HFF-Myc (cell line): ENCODE results near the gene INPP4B.
"Not testable (repeated sequence)": the region's sequence is repeated elsewhere in the genome, so short reads cannot be mapped to it uniquely, and the experiment has no call there.

Experiments
- DNase-seq: peaks from one replicate; pipeline ENCODE4 v3.0.0-alpha.2; 2011; ENCODE audit warnings: low read depth; ENCODE audit errors: extremely low read depth
- H3K4me3 ChIP-seq: replicated peaks from 2 replicates; pipeline ENCODE4 v1.5.1; 2011; ENCODE audit warnings: low read depth, mild to moderate bottlenecking, control low read depth, low read length
- TF ChIP-seq, protein P1 (sequence below): IDR thresholded peaks from 2 replicates; pipeline ENCODE4 v1.5.1; 2012; ENCODE audit warnings: mild to moderate bottlenecking, low read depth, low read length, control low read depth; ENCODE audit errors: missing control alignments

Gene INPP4B

GRCh38 chr4:142815834-142816233, 30.3 kb downstream of the INPP4B start:
- H3K4me3 ChIP-seq, result no peak overlapping the region
- TF ChIP-seq, protein P1, sequence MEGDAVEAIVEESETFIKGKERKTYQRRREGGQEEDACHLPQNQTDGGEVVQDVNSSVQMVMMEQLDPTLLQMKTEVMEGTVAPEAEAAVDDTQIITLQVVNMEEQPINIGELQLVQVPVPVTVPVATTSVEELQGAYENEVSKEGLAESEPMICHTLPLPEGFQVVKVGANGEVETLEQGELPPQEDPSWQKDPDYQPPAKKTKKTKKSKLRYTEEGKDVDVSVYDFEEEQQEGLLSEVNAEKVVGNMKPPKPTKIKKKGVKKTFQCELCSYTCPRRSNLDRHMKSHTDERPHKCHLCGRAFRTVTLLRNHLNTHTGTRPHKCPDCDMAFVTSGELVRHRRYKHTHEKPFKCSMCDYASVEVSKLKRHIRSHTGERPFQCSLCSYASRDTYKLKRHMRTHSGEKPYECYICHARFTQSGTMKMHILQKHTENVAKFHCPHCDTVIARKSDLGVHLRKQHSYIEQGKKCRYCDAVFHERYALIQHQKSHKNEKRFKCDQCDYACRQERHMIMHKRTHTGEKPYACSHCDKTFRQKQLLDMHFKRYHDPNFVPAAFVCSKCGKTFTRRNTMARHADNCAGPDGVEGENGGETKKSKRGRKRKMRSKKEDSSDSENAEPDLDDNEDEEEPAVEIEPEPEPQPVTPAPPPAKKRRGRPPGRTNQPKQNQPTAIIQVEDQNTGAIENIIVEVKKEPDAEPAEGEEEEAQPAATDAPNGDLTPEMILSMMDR, result no peak
- DNase-seq, result peak; percentile 57

GRCh38 chr4:142813388-142813787, 32.7 kb downstream of the INPP4B start:
- TF ChIP-seq, protein P1, result no peak
- DNase-seq, result no peak
- H3K4me3 ChIP-seq, result no peak overlapping the region

- H3K4me3 ChIP-seq, result no peak overlapping the region
- no peak for DNase-seq
Measured at GRCh38 chr4:142812091-142812490, 34.0 kb downstream of the INPP4B start.

GRCh38 chr4:142811034-142811433, 35.1 kb downstream of the INPP4B start:
- TF ChIP-seq, protein P1, result no peak
- no peak for DNase-seq
- no peak overlapping the region for H3K4me3 ChIP-seq

More at GRCh38 chr4:142812091-142812490, 34.0 kb downstream of the INPP4B start:
- TF ChIP-seq, protein P1, result no peak

- no peak overlapping the region for H3K4me3 ChIP-seq
- TF ChIP-seq, protein P1, result no peak
- no peak for DNase-seq
Measured at GRCh38 chr4:142809559-142809958, 36.5 kb downstream of the INPP4B start.

- DNase-seq, H3K4me3 ChIP-seq: not testable (repeated sequence)
Measured at GRCh38 chr4:142803879-142804278, 42.2 kb downstream of the INPP4B start.

DNA sequence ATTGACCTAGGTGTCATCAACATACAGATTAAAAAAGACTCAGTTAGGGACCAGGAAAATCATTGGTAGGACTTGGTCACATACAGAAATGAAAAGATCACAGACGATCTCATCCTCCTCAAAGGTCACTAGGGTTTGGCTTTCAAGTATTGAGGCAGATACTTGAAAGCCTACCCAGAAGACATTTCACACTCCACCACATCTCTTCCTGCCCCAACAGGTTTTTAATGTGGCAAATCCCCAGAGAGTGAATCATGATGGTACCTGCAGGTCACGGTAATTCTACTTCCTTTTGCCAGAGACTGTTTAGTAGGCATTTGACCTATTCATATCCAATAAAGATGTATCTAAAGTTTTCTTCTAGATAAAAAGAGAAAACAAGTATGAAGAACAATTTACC, 44.1 kb downstream of the INPP4B start:
- DNase-seq, result no peak
- no peak overlapping the region for H3K4me3 ChIP-seq
- TF ChIP-seq, protein P1, result no peak
